GM19438 (cell line): ENCODE results near the gene CAMK2A.

Experiments
- ATAC-seq: cut with Tn5 transposase; IDR thresholded peaks from one replicate; pipeline ENCODE4 v1.9.1; 2021; ENCODE audit warnings: low read depth; ENCODE audit not compliant: unreplicated experiment

The CAMK2A gene

GRCh38 chr5:150177721-150178120 is 111.9 kb downstream of the CAMK2A start:
- no peak for ATAC-seq

GRCh38 chr5:150176745-150177477 is 112.7 kb downstream of the CAMK2A start:
- ATAC-seq = no peak

GRCh38 chr5:150175536-150175935 is 114.0 kb downstream of the CAMK2A start:
- no peak for ATAC-seq

GRCh38 chr5:150175076-150175475 is 114.5 kb downstream of the CAMK2A start:
- no peak for ATAC-seq

- ATAC-seq = no peak
Observed at GRCh38 chr5:150174285-150174684, 115.3 kb downstream of the CAMK2A start.

DNA sequence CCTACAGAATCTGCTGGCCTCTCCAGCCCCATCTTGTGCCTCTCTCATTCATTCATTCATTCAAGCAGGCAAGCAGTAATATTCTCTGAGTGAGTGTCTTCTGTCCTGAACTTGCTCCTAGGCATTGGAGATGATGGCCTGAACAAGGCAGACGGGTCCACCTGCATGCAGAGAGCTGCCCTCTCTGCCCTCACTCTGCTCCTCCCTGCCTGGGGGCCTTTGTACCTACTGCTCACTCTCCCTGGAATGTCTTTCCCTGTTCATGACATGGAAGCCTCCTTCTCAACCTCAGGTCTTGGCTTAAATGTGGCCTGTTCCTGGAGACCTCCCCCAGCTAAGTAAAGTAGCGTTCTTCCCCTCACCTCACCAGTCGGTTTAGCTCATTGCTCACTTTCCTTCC is 116.4 kb downstream of the CAMK2A start:
- no peak for ATAC-seq

- ATAC-seq = no peak
Observed at GRCh38 chr5:150172556-150172955, 117.0 kb downstream of the CAMK2A start.

- no peak for ATAC-seq
Observed at GRCh38 chr5:150172145-150172544, 117.4 kb downstream of the CAMK2A start.
